ENCODE results near the gene DCST2. TPM values are rescaled to one million over a fixed set of nuclear protein-coding genes. Genes with fewer than 3 reads are reported as not detected.

Gene DCST2
- total and polyA plus RNA-seq, 12 donors: 0.14 to 15.2 (median 1.1) TPM; not detected in 2

GRCh38 chr1:155051342-155051776 is 17.8 kb upstream of the DCST2 start:
- peak overlapping the region in 4 of 5 donors; percentile 38 to 99 (median 90) for H3K27ac ChIP-seq
- no peaks in the 10 kb centered on the region for H3K27me3 ChIP-seq
- intact Hi-C loops (cut with DNase I): no loop called here
- TF ChIP-seq CTCF (IDR thresholded peaks at IDR 0.05) (no peak), POLR2A (IDR thresholded peaks at IDR 0.05) (no peak)
- peaks cover 12 to 26% of the 10 kb centered on the region in 2 donors for H3K4me1 ChIP-seq (replicated peaks in 1 of 2)
- H3K9me3 ChIP-seq (replicated peaks in 1 of 3): no peaks in the 10 kb centered on the region
- WGBS, 4 donors: 4 to 6% (median 5%) methylated on average over 14 to 31 of the region's 31 CpGs
- H3K4me3 ChIP-seq: peak overlapping the region in 3 of 4 donors; percentile 11 to 82 (median 42)
- H3K36me3 ChIP-seq (replicated peaks in 1 of 2): peaks cover 0 to 22% of the 10 kb centered on the region in 2 donors
- no peak for DNase-seq

GRCh38 chr1:155050560-155051341 is 17.2 kb upstream of the DCST2 start, which contains the start of gene ADAM15:
TSS of gene ADAM15 (plus strand) at chr1:155051316. CDS start at chr1:155051387, 71 bp downstream.
- 0 to 2% (median 1%) methylated on average over 7 to 99 of the region's 99 CpGs for WGBS, 4 donors
- peak within 1 kb of the TSS; percentile 11 to 82 (median 52) for H3K4me3 ChIP-seq
- H3K36me3 ChIP-seq (replicated peaks in 1 of 2): peaks cover 0 to 17% of the 10 kb centered on the region in 2 donors
- TF ChIP-seq CTCF (IDR thresholded peaks at IDR 0.05) (peak; percentile 83 to 94 (median 87)), POLR2A (IDR thresholded peaks at IDR 0.05) (peak in 1 of 2 donors; percentile 68)
- intact Hi-C loops (cut with DNase I): no loop called here
- H3K27me3 ChIP-seq: no peaks in the 10 kb centered on the region
- H3K27ac ChIP-seq: peak within 1 kb of the TSS; percentile 79 to 99 (median 88)
- H3K4me1 ChIP-seq (replicated peaks in 1 of 2): peaks cover 12 to 26% of the 10 kb centered on the region in 2 donors
- H3K9me3 ChIP-seq (replicated peaks in 1 of 3): no peaks in the 10 kb centered on the region
- peak; percentile 77 to 92 (median 88) for DNase-seq

GRCh38 chr1:155049651-155050559 is 16.3 kb upstream of the DCST2 start:
- Histone ChIP-seq H3K9me3 (replicated peaks in 1 of 3) (no peaks in the 10 kb centered on the region), H3K27me3 (no peaks in the 10 kb centered on the region), H3K27ac (peak overlapping the region; percentile 79 to 99 (median 88)), H3K4me1 (replicated peaks in 1 of 2) (peaks cover 12 to 31% of the 10 kb centered on the region in 2 donors), H3K36me3 (replicated peaks in 1 of 2) (peaks cover 0 to 8% of the 10 kb centered on the region in 2 donors), H3K4me3 (peak overlapping the region in 1 of 4 donors; percentile 82)
- TF ChIP-seq POLR2A (IDR thresholded peaks at IDR 0.05) (no peak), CTCF (IDR thresholded peaks at IDR 0.05) (no peak)
- intact Hi-C loops (cut with DNase I): loop anchor here in 1 of 2 donors (5.0 kb wide), 1 partner anchor 32 kb away; no protein-coding TSS in a partner anchor
- 19 to 25% (median 20%) methylated on average over 9 to 10 of the region's 10 CpGs for WGBS, 4 donors
- DNase-seq: no peak
